ENCODE measurements around the gene BPNT1.
"Not testable (repeated sequence)": the region's sequence is repeated elsewhere in the genome, so short reads cannot be mapped to it uniquely, and the experiment has no call there.

Gene BPNT1

DNA sequence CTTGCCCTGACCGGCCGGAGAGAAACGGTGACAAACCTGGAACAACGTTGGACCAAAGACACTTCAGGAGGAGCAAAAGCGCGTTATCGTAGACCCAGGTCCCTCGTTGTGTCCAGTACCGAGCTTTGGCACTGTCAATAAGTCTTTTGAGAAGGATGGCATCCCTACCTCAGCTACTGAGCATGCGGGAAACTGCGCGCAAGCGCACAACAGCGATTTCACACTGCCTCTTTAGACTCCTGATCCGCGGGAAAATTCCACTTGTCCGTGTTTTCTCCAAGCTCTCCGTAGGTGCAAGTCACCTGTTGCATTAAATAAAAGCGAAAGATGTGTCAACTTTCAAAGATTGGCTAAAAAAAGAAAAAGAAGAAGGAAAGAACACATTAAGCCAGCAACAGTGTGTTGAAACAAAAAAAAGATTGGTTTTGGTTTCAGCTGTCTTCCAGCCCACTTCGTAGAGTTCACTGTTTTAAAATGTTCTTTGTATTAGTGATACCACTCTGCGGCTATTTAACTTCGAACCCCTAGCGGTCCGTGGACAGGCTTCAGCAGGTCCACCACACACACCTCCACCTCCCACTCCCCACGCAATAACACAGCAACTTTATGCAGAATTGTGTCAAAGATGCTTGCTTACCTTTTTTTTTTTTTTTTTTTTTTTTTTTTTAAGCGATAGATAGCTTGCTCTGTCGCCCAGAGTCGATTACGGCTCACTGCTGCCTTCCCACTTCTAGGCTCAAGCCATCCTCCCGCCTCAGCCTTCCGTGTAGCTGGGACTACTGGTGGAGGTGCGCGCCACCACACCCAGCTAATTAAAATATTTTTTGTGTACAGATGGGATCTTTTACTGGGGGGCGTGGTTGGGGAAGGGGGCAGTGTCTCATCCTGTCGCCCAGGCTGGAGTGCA is at the start of gene BPNT1:
Gene BPNT1 (minus strand): TSS at position 139 of the 907 bp plus-strand sequence. CDS start 9,942 bp downstream, outside the sequence.
- DNase-seq, result peak; percentile 94 to 98

- no peak for DNase-seq
Measured at GRCh38 chr1:220137019-220137786, 47.6 kb upstream of the BPNT1 start.

DNA sequence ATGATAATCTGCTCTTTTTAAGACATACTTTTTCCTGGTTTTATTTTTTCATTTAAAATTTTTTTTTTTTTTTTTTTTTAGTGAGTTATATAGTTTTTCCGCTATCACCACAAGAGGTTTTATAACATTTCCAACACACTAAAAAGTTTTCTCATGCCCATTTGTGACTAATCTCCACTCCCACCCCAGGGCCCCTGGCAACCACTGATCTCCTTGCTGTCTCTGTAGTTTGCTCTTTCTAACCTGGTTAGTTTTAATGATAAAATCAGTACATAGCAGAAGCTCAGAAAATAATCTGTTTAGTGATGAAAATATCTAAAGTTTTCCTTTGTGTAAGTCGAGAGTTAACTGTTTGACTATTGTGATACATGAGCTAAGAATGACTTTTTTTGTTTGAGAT is 46.2 kb upstream of the BPNT1 start:
- DNase-seq, result no peak

GRCh38 chr1:220129479-220130210 is 40.1 kb upstream of the BPNT1 start:
- no peak for DNase-seq

DNA sequence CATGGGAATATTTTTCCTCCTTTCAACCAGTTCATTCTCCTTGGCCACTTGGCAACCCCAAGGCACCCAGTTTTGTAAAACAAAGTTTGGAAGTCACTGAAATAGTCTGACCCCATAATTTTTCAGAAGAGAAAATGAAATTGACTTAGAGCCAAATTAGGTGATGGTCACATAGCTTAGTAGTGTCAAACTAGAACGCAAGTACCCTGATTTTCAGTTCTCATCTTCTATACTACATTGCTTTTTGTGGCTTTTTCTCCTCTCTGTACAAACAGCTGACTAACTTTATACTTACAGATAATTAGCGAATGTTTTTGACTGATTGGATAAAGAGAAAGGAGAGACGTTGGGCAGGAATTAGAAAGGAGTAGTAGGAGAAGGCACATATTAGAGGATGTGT is 37.5 kb upstream of the BPNT1 start:
- DNase-seq, result no peak

DNA sequence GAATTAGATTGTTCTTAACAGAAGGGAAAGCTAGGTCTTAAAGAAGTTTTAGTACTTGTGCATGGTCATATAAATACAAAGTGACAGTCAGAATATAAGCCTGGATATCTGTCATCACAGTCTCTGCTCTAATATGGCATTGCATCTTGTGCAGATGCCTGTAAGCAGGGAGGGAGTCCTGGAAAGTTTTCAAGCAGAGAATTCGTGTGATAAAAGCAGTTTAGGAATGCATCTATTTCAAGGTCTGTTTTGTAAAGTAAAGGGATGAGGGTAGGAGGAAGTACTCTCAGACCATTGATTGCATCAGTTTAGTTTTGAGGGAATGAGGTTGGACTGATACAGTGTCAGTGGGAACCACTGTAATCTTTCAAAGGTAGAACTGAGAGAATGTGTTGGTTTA is 35.0 kb upstream of the BPNT1 start:
- DNase-seq, result no peak

DNA sequence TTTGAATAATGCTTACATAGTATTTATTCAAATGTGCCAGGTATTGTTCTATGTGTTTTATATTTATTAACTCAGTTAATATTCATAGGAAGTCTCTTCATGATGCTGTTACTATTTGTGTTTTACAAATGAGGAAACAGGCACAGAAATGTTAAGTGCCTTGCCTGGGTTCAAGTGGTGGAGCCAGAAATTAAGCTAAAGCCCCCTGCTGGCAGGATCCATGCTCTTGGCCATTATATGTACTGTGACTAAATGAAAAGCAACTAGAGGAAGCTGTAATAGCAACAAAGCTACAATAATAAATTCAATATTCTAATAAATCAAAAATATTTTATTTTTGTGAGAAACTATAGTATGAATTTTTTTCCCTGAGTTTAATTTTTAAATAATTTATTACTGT is 34.3 kb upstream of the BPNT1 start:
- DNase-seq, result no peak

GRCh38 chr1:220123066-220123465 is 33.5 kb upstream of the BPNT1 start:
- DNase-seq, result no peak

DNA sequence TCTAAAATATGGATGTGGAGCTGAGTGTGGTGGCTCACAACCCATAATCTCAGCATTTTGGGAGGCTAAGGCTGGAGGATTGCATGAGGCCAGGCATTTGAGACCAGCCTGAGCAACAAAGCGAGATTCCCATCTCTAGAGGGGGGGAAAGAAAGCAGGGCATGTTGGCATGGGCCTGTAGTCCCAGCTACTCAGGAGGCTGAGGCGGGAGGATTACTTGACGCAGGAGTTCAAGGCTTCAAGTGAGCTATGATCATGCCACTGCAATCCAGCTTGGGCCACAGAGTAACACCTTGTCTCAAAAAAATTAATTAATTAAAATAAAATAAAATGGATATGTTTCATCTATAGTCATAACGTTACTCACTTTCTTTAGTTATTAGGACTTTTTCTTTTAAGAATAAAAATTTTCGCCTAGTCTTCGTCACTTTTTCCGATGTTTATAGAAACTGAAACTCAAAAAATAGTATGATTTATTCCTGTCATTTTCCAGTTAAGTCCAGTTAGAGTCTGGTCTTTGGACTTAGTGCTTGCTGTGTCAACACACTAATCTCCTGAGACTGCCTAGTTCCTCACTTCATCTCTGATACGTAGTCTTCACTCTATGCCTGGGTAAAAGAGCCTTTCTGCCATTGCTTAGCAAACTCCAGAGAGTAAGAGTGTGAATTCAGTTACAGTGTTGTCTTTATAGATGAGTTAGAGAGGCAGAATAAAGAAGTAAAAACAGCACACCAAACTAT is 32.4 kb upstream of the BPNT1 start:
- no peak for DNase-seq

GRCh38 chr1:220119043-220119512 is 29.5 kb upstream of the BPNT1 start:
- no peak for DNase-seq

GRCh38 chr1:220113136-220113695 is 23.6 kb upstream of the BPNT1 start:
- peak; percentile 24 to 61 for DNase-seq

- not testable (repeated sequence) for DNase-seq
Measured at GRCh38 chr1:220112600-220112999, 23.0 kb upstream of the BPNT1 start.

GRCh38 chr1:220110473-220110872 is 20.9 kb upstream of the BPNT1 start:
- not testable (repeated sequence) for DNase-seq

GRCh38 chr1:220099826-220100225 is 10.2 kb upstream of the BPNT1 start:
- no peak for DNase-seq

DNA sequence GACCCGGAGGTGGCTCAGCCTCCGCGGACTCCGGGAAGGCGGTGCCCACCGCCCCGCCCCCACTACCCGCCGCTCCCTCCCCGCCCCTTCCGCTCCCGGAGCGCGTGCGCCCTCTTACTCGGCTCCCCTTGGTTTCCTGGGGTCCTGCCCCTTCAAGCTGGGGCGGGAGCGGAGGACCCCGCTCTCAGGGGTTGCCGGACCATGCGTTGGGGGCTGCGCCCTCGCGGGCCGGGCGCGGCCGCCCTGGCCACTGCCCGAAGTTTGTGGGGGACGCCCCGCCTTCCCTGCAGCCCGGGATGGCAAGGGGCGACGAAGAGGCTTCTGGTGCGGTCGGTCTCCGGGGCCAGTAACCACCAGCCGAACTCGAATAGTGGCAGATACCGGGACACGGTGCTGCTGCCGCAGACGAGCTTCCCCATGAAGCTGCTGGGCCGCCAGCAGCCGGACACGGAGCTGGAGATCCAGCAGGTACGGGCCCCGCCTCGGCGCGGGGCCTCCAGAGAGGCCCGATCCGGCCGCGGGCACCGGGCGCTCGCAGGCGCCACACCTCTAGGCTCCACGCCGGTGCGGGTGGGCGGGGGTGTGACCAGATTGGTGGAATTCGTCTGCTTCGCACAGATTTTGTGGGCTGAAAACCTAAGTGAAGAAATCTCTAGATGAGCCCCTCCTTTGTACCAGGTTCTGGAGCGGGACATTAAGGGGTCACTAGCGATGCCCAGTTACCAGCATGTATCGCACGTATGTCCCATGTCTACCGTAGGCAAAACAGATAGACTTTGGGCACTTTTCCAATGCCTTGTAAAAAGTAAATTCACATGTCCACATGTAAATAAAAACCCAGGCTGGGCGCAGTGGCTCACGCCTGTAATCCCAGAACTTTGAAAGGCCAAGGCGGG is 4.7 kb upstream of the BPNT1 start, which contains the start of gene IARS2:
Gene IARS2 (plus strand): TSS at position 117 of the 896 bp plus-strand sequence. CDS start 85 bp downstream, at position 202.
- peak; percentile 76 to 92 for DNase-seq

GRCh38 chr1:220093361-220094015 is 3.9 kb upstream of the BPNT1 start:
- DNase-seq, result no peak

GRCh38 chr1:220092694-220093093 is 3.1 kb upstream of the BPNT1 start:
- DNase-seq, result no peak

GRCh38 chr1:220086261-220086686 is 3.3 kb downstream of the BPNT1 start:
- not testable (repeated sequence) for DNase-seq

DNA sequence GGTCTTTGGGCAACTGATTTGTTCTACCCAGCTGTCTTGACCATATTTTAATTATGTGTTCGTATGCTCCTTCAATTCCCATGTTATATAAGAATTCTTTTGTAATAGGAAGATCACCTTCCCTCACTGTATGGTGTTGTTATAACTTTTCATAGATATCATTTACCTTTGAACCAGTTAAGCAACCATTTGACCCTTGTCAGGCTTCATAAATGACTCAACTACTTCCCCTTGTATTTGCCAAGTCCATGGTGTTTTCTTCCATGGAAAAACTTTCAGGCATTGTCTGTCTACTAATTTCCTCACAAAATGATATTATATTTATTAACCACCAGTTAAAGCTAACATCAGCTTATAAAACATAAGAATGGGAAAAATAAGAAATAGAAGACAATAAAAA is 5.1 kb downstream of the BPNT1 start:
- no peak for DNase-seq

DNA sequence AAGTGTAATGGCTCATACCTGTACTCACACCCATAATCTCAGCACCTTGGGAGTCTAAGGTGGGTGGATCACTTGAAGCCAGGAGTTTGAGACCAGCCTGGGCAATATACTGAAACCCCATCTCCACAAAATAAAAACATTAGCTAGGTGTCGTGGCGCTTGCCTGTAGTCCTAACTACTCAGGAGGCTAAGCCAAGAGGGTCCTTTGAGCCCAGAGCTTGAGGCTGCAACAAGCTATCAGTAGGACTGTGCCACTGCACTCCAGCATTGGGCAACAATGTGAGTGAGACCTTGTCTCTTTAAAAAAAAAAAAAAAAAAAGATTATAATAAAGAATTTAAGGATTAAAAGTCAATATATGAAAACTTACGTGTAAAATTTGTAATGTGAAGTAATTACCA is 11.7 kb downstream of the BPNT1 start:
- DNase-seq, result no peak
